D341Med (cell line): ENCODE results near the gene CAPNS1.
"Not testable (repeated sequence)": the region's sequence is repeated elsewhere in the genome, so short reads cannot be mapped to it uniquely, and the experiment has no call there.

Experiments
- DNase-seq: peaks from one replicate; pipeline ENCODE4 v3.0.0; 2012; ENCODE audit warnings: low spot score

The CAPNS1 gene

GRCh38 chr19:36151144-36152018 lies 11.5 kb downstream of the CAPNS1 start:
- peak; percentile 36 for DNase-seq

- DNase-seq, result no peak
Measured at GRCh38 chr19:36152019-36152351, 12.1 kb downstream of the CAPNS1 start.

- DNase-seq, result no peak
Measured at GRCh38 chr19:36152352-36153091, 12.7 kb downstream of the CAPNS1 start, which contains the start of gene COX7A1. Gene COX7A1 (minus strand): TSS chr19:36152447. CDS start chr19:36152407, 40 bp downstream.

- DNase-seq, result no peak
Measured at GRCh38 chr19:36153126-36153525, 13.3 kb downstream of the CAPNS1 start.

- DNase-seq, result no peak
Measured at GRCh38 chr19:36160821-36161596, 21.1 kb downstream of the CAPNS1 start.

- no peak for DNase-seq
Measured at GRCh38 chr19:36163813-36164212, 23.9 kb downstream of the CAPNS1 start.

- DNase-seq, result peak; percentile 68
Measured at GRCh38 chr19:36169084-36169760, 29.4 kb downstream of the CAPNS1 start.

- no peak for DNase-seq
Measured at GRCh38 chr19:36172852-36173251, 33.0 kb downstream of the CAPNS1 start.

- DNase-seq, result not testable (repeated sequence)
Measured at GRCh38 chr19:36173846-36174245, 34.0 kb downstream of the CAPNS1 start.

- DNase-seq, result not testable (repeated sequence)
Measured at GRCh38 chr19:36179077-36179476, 39.2 kb downstream of the CAPNS1 start.

- DNase-seq, result no peak
Measured at GRCh38 chr19:36182612-36183244, 42.9 kb downstream of the CAPNS1 start.

GRCh38 chr19:36183245-36183628 lies 43.4 kb downstream of the CAPNS1 start:
- DNase-seq, result no peak

- not testable (repeated sequence) for DNase-seq
Measured at GRCh38 chr19:36186722-36187121, 46.9 kb downstream of the CAPNS1 start.

- DNase-seq, result no peak
Measured at GRCh38 chr19:36196249-36196648, 56.4 kb downstream of the CAPNS1 start.

- DNase-seq, result no peak
Measured at GRCh38 chr19:36198119-36198518, 58.3 kb downstream of the CAPNS1 start.
